Smooth muscle cell (in vitro differentiated cells): ENCODE data around the gene TNF. TPM values are rescaled to one million over a fixed set of nuclear protein-coding genes. Genes with fewer than 3 reads are reported as not detected.

Source experiments
- DNase-seq: peaks from one replicate; lab custom pipeline; 2025; ENCODE audit not compliant: unreplicated experiment; lab: John Stamatoyannopoulos, UW
- H2AFZ ChIP-seq: fragments of 200-600 bp; sonication (generic); 2 replicates; pipeline ENCODE4 v1.6.0; 2016; ENCODE audit warnings: antibody characterized with exemption, low read depth, mild to moderate bottlenecking
- H3F3A ChIP-seq: fragments of 200-600 bp; sonication (generic); 2 replicates; pipeline ENCODE4 v1.6.0; 2017; ENCODE audit warnings: antibody characterized with exemption, low read depth
- H3K27ac ChIP-seq: fragments of 200-600 bp; sonication (generic); 2 replicates; pipeline ENCODE4 v1.5.1; 2016; ENCODE audit warnings: low read depth, mild to moderate bottlenecking
- H3K27me3 ChIP-seq: fragments of 200-600 bp; sonication (generic); 2 replicates; pipeline ENCODE4 v1.6.1; 2016; ENCODE audit warnings: low read depth, mild to moderate bottlenecking
- H3K36me3 ChIP-seq: fragments of 200-600 bp; sonication (generic); 2 replicates; pipeline ENCODE4 v1.5.1; 2016; ENCODE audit warnings: low read depth
- H3K4me1 ChIP-seq: fragments of 200-600 bp; sonication (generic); 2 replicates; pipeline ENCODE4 v1.5.1; 2016; ENCODE audit warnings: low read depth
- H3K4me2 ChIP-seq: fragments of 200-600 bp; sonication (generic); 2 replicates; pipeline ENCODE4 v1.6.0; 2016; ENCODE audit warnings: mild to moderate bottlenecking
- H3K4me3 ChIP-seq: fragments of 200-600 bp; sonication (generic); 2 replicates; pipeline ENCODE4 v1.5.1; 2016; ENCODE audit warnings: mild to moderate bottlenecking
- H3K79me2 ChIP-seq: fragments of 200-600 bp; sonication (generic); 2 replicates; pipeline ENCODE4 v1.6.0; 2016; ENCODE audit warnings: low read depth, mild to moderate bottlenecking
- H3K9ac ChIP-seq: fragments of 200-600 bp; sonication (generic); 2 replicates; pipeline ENCODE4 v1.6.0; 2016; ENCODE audit warnings: low read depth
- H3K9me3 ChIP-seq: fragments of 200-600 bp; sonication (generic); replicated peaks from 2 replicates; pipeline ENCODE4 v1.5.1; 2016; ENCODE audit warnings: low read depth
- H4K20me1 ChIP-seq: fragments of 200-600 bp; sonication (generic); 2 replicates; pipeline ENCODE4 v1.6.0; 2016; ENCODE audit warnings: low read depth
- CTCF ChIP-seq: fragments of 200-600 bp; sonication (generic); IDR thresholded peaks from 2 replicates; pipeline ENCODE4 v1.5.1; 2017; ENCODE audit warnings: borderline replicate concordance, mild to moderate bottlenecking, antibody characterized with exemption; ENCODE audit not compliant: insufficient read depth, poor library complexity, severe bottlenecking
- WGBS: methylation state at CpG from one replicate; pipeline ENCODE4 v1.1.7; 2016; ENCODE audit warnings: low lambda C conversion rate; 5-methylcytosine and 5-hydroxymethylcytosine counted together
- polyA plus RNA-seq: library from polyadenylated mRNA; unstranded; fragments of >200 nt; fragmentation: Nextera tagmentation; extraction: Ambion mirVana; gene quantifications from 2 replicates; pipeline ENCODE4 v1.2.1, GENCODE V29; 2016
- total RNA-seq: library from RNA; depleted of rRNA; stranded (reverse); fragments of >200 nt; gene quantifications from 2 replicates; pipeline ENCODE4 v1.2.3, GENCODE V29; 2014

The TNF gene
- total and polyA plus RNA-seq, 2 experiments from 2014 or later: 0.94 to 1.5 TPM

- Histone ChIP-seq H3K4me1 (no peaks in the 10 kb centered on the region), H3K36me3 (no peaks in the 10 kb centered on the region), H3F3A (no peaks in the 10 kb centered on the region), H3K4me3 (no peak overlapping the region), H3K27ac (no peak overlapping the region), H3K9me3 (no peaks in the 10 kb centered on the region), H4K20me1 (no peaks in the 10 kb centered on the region), H3K79me2 (no peaks in the 10 kb centered on the region), H3K9ac (no peak overlapping the region), H3K4me2 (no peak overlapping the region), H3K27me3 (no peaks in the 10 kb centered on the region), H2AFZ (no peak overlapping the region)
- DNase-seq: no peak
- TF ChIP-seq CTCF: no peak
- WGBS: 79% methylated on average over 8 of the region's 8 CpGs
These were observed 38.8 kb downstream of the TNF start for GRCh38 chr6:31614075-31614619.

- 73% methylated on average over 5 of the region's 6 CpGs for WGBS
- Histone ChIP-seq H3K4me2 (no peak within 1 kb of the TSS), H3K9ac (no peak within 1 kb of the TSS), H3F3A (no peaks in the 10 kb centered on the region), H2AFZ (no peak within 1 kb of the TSS), H3K9me3 (no peaks in the 10 kb centered on the region), H3K4me1 (no peaks in the 10 kb centered on the region), H3K27me3 (no peaks in the 10 kb centered on the region), H3K27ac (no peak within 1 kb of the TSS), H3K4me3 (no peak within 1 kb of the TSS), H3K36me3 (no peaks in the 10 kb centered on the region), H4K20me1 (no peaks in the 10 kb centered on the region), H3K79me2 (no peaks in the 10 kb centered on the region)
- no peak for DNase-seq
- no peak for TF ChIP-seq CTCF
These were observed 39.6 kb downstream of the TNF start, which contains the start of gene AIF1 for GRCh38 chr6:31614684-31615578. TSS of gene AIF1 (plus strand) at chr6:31615234. CDS start at chr6:31615330, 96 bp downstream.

GRCh38 chr6:31615748-31616147 lies 40.4 kb downstream of the TNF start:
- no peak for TF ChIP-seq CTCF
- Histone ChIP-seq H3K9ac (no peak overlapping the region), H3K4me3 (no peak overlapping the region), H3K36me3 (no peaks in the 10 kb centered on the region), H3F3A (no peaks in the 10 kb centered on the region), H2AFZ (no peak overlapping the region), H3K9me3 (no peaks in the 10 kb centered on the region), H3K79me2 (peaks cover 1% of the 10 kb centered on the region), H3K27ac (no peak overlapping the region), H3K4me1 (no peaks in the 10 kb centered on the region), H3K4me2 (no peak overlapping the region), H4K20me1 (no peaks in the 10 kb centered on the region), H3K27me3 (no peaks in the 10 kb centered on the region)
- WGBS: 84% methylated on average over 7 of the region's 7 CpGs
- no peak for DNase-seq
